DMS114 treated with DMSO at 0.1 percent for 48 hours (cell line): ENCODE data around the gene CDK14.
"Not testable (repeated sequence)": the region's sequence is repeated elsewhere in the genome, so short reads cannot be mapped to it uniquely, and the experiment has no call there.

Experiments used
- DNase-seq: peaks from one replicate; lab custom pipeline; 2025; ENCODE audit not compliant: unreplicated experiment; lab: John Stamatoyannopoulos, UW

The CDK14 gene

DNA sequence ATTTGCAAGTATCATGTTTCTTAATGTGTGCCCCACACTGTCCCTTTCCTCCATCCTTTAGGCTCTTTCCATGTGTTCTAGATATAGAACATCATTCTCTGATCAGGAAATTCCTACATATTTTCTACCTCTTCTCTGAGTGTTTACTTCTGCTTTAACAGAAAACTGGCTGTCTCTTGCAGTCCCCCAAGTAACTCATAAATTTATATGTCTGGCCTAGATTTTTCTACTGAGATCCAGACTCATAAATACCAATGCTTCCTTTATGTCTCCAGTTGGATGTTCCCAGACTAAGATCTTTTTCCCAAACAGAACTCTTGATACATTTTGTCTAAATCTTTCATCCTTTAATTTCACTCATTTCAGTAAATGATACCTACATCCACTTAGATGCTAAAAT, 181.8 kb downstream of the CDK14 start:
- no peak for DNase-seq

GRCh38 chr7:90788052-90788451, 191.9 kb downstream of the CDK14 start:
- no peak for DNase-seq

DNA sequence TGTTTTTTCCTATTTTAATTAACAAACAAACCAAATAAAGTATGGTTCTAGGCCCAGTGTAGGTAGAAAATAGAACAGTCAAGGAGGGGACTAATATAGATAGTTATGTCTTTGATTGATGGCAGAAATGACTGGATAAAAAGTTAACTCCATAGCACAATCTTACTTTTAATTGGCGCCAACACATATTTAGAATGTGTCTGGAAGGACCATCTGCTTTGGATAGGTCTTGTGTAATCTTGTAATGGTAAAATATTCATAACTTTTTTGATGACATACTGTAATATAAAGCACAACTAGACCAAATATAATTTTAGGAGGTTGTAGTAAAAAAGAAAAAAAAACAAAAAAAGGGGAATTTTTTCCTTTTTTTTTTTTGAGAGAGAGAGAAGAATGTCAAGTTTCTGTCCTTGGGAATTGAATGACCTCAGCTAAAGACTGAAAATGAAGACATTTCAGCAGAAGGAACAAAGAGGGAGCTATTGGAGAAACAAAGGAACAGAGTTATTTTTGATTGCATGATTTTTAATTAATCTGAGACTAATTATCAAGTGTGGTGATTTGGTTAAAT, 193.7 kb downstream of the CDK14 start:
- no peak for DNase-seq

GRCh38 chr7:90791596-90791995, 195.5 kb downstream of the CDK14 start:
- DNase-seq, result no peak

DNA sequence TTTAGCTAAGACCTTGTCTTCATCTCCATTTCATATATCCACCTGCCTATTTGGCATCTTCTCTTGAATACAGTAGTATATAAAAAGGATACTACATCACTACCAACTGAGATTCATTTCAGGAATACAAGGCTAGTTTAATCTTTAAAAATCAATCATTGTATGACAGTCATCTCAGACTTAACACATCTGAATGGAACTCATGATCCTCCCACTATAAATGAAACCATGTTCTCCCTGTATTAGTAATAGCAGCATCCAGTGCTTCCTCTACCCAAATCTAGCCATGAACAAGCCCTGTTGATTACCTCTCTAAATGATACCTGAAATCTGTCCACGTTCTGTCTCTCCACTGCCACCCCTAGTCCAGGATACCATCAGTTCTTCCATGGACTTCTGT, 196.2 kb downstream of the CDK14 start:
- DNase-seq, result no peak

DNA sequence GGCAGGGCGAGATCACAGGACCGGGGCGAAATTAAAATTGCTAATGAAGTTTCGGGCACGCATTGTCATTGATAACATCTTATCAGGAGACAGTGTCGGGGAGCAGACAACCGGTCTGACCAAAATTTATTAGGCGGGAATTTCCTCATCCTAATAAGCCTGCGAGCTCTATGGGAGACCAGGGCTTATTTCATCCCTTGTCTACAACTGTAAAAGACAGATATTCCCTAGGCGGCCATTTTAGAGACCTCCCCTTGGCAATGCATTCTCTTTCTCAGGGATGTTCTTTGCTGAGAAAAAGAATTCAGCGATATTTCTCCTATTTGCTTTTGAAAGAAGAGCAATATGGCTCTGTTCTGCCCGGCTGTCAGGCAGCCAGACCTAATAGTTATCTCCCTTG, 198.1 kb downstream of the CDK14 start:
- DNase-seq, result not testable (repeated sequence)

- DNase-seq, result no peak
Measured at GRCh38 chr7:90797596-90797995, 201.5 kb downstream of the CDK14 start.

- no peak for DNase-seq
Measured at GRCh38 chr7:90804370-90804769, 208.2 kb downstream of the CDK14 start.

GRCh38 chr7:90815552-90815951, 219.4 kb downstream of the CDK14 start:
- not testable (repeated sequence) for DNase-seq

GRCh38 chr7:90816511-90817142, 220.5 kb downstream of the CDK14 start:
- DNase-seq, result no peak

GRCh38 chr7:90817151-90817550, 221.0 kb downstream of the CDK14 start:
- DNase-seq, result no peak

GRCh38 chr7:90817846-90818245, 221.7 kb downstream of the CDK14 start:
- no peak for DNase-seq

DNA sequence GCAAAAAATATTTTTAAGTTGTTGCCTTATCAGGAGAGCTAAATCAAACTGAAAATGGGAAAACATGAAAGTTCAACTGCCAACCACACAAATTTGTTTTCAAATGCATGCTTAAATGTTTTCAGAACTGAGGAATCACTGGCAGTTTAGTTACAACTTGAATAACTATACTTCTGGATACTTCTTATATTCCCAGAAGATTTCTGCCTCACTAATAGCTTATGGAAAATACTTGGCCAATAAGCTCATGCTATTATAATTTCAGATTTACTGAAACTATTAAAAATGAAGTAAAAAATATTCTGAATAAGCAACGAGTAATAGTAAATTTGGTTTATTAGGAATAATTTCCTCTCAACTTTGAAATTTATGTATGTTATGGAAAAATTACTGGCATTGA, 222.2 kb downstream of the CDK14 start:
- DNase-seq, result no peak

DNA sequence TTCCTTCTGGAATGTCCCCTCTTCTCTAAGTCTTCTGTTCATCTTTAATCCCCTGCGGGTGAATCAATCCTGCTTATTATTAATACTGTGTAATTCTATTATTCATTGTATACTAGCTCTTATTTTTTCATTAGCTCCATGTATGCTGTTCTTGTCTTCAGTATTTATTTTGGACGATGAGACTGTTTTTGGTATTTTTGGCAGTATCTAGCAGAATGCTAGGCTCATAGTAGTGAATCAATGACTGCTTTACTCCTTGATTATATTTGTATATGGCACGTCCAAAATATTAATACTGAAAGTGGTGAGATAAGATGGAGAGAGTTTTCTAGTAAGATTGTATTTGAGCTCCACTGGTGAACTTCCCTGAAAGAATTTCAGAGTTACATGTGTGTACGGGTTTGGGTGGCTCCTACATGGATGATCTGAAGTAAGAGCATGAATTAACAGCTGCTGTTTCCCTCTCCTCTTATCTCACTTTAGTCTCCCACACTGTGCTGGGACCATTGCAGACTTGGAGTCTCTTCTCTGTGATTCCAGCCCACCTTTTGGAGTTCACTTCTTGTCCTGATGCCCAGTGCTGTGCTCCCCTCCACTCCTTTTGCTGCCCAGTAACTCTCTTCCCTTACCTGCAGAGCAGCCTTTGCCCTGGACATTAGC, 226.0 kb downstream of the CDK14 start:
- no peak for DNase-seq

DNA sequence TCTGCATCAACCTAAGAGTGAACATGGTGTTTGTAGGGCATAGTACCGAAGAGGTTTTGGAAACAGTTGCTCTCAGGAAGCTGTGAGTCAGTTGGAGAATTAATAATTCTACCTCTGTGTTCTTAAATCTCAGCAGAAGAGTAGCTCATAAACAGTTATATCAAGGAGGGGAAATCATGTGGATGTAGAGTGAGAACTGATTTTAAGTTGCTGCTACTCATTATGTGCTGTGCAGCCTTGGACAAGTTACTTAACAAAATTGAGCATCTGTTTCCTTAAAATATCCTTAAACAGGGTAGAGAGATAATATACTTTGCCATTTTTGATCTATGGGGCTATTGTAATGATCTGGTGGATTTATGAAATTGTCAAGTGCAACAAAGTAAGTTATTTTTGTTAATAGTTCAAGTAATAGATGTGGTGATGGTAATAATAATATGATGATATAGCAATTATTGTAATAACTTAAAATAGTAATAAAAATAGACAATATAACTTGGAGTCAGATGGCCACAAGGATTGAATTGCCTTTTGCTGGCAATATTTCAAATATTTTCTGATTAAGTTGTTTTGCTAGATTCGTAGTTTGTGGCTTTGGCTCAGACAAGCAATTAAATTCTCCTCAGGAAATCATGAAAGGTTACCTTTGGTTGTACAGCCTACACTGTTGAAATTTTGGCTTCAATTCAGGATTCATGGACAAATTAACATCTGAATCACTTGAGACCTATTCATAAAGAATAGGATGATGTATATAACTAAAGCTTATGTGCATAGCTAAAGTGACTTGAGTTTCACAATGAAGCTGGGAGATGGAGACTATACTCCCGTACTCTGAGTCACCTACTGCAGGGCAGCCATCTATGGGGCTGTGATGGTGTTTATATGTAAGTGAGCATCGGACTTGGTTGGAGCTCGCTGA, 228.5 kb downstream of the CDK14 start:
- no peak for DNase-seq

DNA sequence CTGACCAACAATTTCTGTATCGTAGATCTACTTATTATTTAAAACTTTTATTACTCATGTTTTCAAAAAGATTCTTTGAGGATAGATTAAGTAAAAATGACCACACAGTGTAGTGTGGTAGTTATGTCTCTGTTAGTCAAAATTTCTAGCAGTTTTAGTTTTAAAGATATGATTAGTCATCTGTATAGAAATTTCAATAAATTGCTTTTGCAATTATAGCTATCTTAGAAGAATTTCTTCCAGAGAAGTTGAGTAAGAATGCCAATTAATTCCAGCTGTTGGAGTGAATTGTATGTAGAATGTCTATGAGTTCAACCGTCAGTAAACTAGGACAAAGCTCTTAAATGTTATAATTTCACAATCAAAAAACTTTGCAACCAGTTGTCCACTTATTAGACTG, 229.7 kb downstream of the CDK14 start:
- DNase-seq, result no peak

- no peak for DNase-seq
Measured at GRCh38 chr7:90828601-90829000, 232.5 kb downstream of the CDK14 start.

GRCh38 chr7:90830308-90830707, 234.2 kb downstream of the CDK14 start:
- DNase-seq, result no peak

DNA sequence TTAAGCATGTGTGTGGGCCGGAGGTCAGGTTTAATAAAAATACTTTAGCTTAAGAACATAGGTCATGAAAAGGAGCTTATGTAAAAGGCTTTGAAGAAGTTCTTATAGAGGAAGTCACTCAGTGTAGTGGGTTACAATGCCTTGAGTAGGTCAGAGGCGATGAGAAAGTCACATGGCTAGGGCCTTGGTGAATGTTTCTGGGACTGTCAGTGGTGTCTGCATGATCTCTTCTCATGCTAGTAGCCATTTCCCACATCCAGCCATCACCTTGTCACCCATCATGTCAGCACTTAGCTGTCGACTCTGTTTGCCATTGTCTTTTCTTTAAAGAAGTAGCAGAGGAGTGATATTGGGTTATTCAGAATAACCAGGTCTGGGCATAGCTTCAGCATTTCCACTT, 236.6 kb downstream of the CDK14 start:
- DNase-seq, result no peak

DNA sequence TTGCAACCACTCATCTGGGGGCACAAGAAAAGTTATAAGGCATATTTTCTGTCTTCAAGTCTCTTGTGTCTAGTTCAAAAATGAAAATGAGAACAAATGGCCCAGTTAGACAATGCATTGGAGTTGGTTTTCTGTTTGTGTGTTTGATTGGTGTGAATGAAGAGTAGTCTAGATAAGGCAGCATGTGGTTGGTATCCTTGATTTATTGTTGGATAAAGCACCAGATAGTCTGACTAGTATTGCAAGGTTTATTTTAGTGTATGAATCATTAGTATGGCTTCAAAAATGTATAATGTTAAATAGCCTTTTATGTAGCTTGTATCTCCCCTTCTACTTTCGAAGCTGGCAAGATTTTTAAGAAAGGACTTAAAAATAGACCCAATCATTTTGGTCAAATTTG, 237.3 kb downstream of the CDK14 start:
- DNase-seq, result no peak

- no peak for DNase-seq
Measured at GRCh38 chr7:90834771-90835170, 238.7 kb downstream of the CDK14 start.

- no peak for DNase-seq
Measured at GRCh38 chr7:90835861-90836260, 239.7 kb downstream of the CDK14 start.
